PC-9 (cell line): ENCODE data around the gene SCAF1.

Experiments used
- EZH2 ChIP-seq: fragments of 200-600 bp; sonication (generic); IDR thresholded peaks from 2 replicates; pipeline ENCODE4 v1.8.0; 2017; ENCODE audit warnings: antibody characterized with exemption, low read depth
- TF ChIP-seq, protein P1 (sequence below): fragments of 200-600 bp; sonication (generic); conservative IDR thresholded peaks from 2 replicates; pipeline ENCODE4 v1.6.1; 2017; ENCODE audit warnings: mixed run types, antibody characterized with exemption, mild to moderate bottlenecking, moderate library complexity

DNA sequence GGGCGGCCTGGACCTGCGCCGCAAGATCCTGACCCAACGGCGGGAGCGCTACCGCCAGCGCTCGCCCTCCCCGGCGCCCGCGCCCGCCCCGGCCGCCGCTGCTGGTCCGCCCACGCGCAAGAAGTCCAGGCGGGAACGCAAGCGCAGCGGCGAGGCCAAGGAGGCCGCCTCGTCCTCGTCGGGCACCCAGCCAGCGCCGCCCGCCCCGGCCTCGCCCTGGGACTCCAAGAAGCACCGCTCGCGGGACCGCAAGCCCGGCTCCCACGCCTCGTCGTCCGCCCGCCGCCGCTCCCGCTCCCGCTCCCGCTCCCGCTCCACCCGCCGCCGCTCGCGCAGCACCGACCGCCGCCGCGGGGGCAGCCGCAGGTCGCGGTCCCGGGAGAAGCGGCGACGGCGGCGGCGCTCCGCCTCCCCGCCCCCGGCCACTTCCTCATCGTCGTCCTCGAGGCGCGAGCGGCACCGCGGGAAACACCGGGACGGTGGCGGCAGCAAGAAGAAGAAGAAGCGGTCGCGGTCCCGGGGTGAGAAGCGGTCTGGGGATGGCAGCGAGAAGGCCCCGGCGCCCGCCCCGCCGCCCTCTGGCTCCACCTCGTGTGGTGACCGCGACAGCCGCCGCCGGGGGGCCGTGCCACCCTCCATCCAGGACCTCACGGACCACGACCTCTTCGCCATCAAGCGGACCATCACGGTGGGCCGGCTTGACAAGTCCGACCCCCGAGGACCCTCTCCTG lies 10.0 kb downstream of the SCAF1 start:
- TF ChIP-seq, protein P1, sequence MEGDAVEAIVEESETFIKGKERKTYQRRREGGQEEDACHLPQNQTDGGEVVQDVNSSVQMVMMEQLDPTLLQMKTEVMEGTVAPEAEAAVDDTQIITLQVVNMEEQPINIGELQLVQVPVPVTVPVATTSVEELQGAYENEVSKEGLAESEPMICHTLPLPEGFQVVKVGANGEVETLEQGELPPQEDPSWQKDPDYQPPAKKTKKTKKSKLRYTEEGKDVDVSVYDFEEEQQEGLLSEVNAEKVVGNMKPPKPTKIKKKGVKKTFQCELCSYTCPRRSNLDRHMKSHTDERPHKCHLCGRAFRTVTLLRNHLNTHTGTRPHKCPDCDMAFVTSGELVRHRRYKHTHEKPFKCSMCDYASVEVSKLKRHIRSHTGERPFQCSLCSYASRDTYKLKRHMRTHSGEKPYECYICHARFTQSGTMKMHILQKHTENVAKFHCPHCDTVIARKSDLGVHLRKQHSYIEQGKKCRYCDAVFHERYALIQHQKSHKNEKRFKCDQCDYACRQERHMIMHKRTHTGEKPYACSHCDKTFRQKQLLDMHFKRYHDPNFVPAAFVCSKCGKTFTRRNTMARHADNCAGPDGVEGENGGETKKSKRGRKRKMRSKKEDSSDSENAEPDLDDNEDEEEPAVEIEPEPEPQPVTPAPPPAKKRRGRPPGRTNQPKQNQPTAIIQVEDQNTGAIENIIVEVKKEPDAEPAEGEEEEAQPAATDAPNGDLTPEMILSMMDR, result no peak
- TF ChIP-seq EZH2, result no peak
